ENCODE data around the gene STARD7.

Gene STARD7

GRCh38 chr2:96241227-96241626 lies 32.6 kb upstream of the STARD7 start:
- intact Hi-C loops (cut with DNase I; ENCODE audit: low total_unique reads), result no loop called here
- no peak overlapping the region for H3K27ac ChIP-seq

DNA sequence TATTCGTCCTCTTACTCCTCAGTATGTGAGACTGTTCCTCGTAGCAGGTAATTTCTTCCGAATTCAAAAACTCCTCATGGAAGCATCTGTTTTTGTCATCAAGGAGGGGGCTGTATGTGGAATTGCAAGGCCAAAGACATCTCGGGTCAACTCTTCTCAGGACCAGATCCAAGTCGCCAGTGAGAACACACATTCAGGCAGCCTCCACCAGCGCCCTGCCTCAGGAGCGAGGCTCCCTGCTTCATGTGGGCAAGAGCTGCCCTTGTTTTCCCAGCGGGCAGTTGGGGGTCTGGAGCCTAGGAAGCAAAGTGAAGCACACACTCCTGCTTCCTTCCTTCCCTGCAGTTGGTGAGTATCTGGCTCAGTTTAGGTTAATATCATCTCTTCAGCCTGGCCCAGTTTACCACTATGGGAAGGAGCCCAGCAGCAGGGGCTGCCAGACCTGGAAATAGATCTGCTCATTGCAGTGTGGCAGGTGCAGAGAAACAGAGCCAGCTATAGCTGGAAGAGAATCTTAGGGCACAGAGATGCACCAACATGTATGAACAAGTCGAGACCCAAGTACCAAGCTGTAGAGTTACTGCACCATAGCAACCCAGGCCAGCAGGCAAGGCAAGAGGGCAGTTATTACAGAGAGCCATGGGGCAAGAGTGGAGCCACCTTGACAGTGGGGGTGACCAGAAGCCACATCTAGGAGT lies 31.9 kb upstream of the STARD7 start:
- Histone ChIP-seq H3K36me3 (peaks cover 0 to 11% (median 10%) of the 10 kb centered on the region in 3 donors), H3K27ac (no peak overlapping the region), H3K9me3 (no peaks in the 10 kb centered on the region), H3K27me3 (no peaks in the 10 kb centered on the region), H3K4me1 (no peaks in the 10 kb centered on the region), H3K4me3 (no peak overlapping the region)
- TF ChIP-seq, protein P1, sequence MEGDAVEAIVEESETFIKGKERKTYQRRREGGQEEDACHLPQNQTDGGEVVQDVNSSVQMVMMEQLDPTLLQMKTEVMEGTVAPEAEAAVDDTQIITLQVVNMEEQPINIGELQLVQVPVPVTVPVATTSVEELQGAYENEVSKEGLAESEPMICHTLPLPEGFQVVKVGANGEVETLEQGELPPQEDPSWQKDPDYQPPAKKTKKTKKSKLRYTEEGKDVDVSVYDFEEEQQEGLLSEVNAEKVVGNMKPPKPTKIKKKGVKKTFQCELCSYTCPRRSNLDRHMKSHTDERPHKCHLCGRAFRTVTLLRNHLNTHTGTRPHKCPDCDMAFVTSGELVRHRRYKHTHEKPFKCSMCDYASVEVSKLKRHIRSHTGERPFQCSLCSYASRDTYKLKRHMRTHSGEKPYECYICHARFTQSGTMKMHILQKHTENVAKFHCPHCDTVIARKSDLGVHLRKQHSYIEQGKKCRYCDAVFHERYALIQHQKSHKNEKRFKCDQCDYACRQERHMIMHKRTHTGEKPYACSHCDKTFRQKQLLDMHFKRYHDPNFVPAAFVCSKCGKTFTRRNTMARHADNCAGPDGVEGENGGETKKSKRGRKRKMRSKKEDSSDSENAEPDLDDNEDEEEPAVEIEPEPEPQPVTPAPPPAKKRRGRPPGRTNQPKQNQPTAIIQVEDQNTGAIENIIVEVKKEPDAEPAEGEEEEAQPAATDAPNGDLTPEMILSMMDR (IDR thresholded peaks at IDR 0.05), result no peak
- no peak for DNase-seq
- intact Hi-C loops (cut with DNase I; ENCODE audit: low total_unique reads), result no loop called here

More at GRCh38 chr2:96241227-96241626, 32.6 kb upstream of the STARD7 start:
- H3K27me3 ChIP-seq, result no peaks in the 10 kb centered on the region
- H3K9me3 ChIP-seq, result no peaks in the 10 kb centered on the region
- no peak for DNase-seq
- TF ChIP-seq, protein P1 (IDR thresholded peaks at IDR 0.05), result no peak
- H3K4me1 ChIP-seq, result no peaks in the 10 kb centered on the region
- peaks cover 0 to 11% (median 10%) of the 10 kb centered on the region in 3 donors for H3K36me3 ChIP-seq
- H3K4me3 ChIP-seq, result no peak overlapping the region

DNA sequence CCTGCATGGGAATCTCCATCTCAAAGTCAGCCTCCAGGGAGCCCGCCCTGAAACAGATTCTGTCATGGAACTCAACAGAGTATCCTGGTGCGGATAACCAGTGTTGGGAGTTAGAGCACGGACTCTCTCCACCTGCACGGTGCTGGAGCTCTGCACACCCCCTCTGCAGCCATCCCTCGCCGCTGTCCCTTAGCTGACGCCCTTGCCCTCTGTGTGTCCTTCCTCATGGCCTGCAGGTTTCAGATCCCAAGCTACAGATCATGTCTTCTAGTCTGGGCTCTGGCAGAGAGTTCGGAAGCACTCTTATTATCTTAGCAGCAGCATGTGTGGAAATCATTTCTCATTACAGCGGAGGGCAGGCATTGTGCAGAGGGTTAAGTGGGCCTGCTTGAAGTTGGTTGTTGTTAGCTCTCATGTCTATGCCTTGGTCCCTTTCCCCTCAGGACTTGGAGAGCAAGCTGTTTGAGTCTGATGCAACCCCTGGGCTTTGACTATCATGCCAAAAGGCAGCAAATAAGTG lies 31.2 kb upstream of the STARD7 start:
- Histone ChIP-seq H3K27me3 (no peaks in the 10 kb centered on the region), H3K4me3 (no peak overlapping the region), H3K36me3 (peaks cover 0 to 11% (median 10%) of the 10 kb centered on the region in 3 donors), H3K9me3 (no peaks in the 10 kb centered on the region), H3K27ac (no peak overlapping the region), H3K4me1 (no peaks in the 10 kb centered on the region)
- TF ChIP-seq, protein P1 (IDR thresholded peaks at IDR 0.05), result no peak
- no peak for DNase-seq
- intact Hi-C loops (cut with DNase I; ENCODE audit: low total_unique reads), result no loop called here

GRCh38 chr2:96239091-96239490 lies 30.5 kb upstream of the STARD7 start:
- intact Hi-C loops (cut with DNase I; ENCODE audit: low total_unique reads), result no loop called here
- TF ChIP-seq, protein P1 (IDR thresholded peaks at IDR 0.05), result no peak
- peaks cover 0 to 11% (median 10%) of the 10 kb centered on the region in 3 donors for H3K36me3 ChIP-seq

GRCh38 chr2:96238266-96238665 lies 29.6 kb upstream of the STARD7 start:
- Histone ChIP-seq H3K4me1 (no peaks in the 10 kb centered on the region), H3K36me3 (peaks cover 0 to 11% (median 10%) of the 10 kb centered on the region in 3 donors), H3K4me3 (no peak overlapping the region), H3K9me3 (no peaks in the 10 kb centered on the region), H3K27me3 (no peaks in the 10 kb centered on the region), H3K27ac (no peak overlapping the region)
- TF ChIP-seq, protein P1 (IDR thresholded peaks at IDR 0.05), result no peak
- DNase-seq, result no peak
- intact Hi-C loops (cut with DNase I; ENCODE audit: low total_unique reads), result no loop called here

More at GRCh38 chr2:96239091-96239490, 30.5 kb upstream of the STARD7 start:
- H3K27me3 ChIP-seq, result no peaks in the 10 kb centered on the region
- no peak for DNase-seq
- no peaks in the 10 kb centered on the region for H3K9me3 ChIP-seq
- no peak overlapping the region for H3K27ac ChIP-seq
- no peak overlapping the region for H3K4me3 ChIP-seq
- no peaks in the 10 kb centered on the region for H3K4me1 ChIP-seq

Data from tibial artery (tissue), 4 donors.